GM21367 (cell line): Measurements from ENCODE around the gene DSCAML1.

Experiments
- ATAC-seq: cut with Tn5 transposase; IDR thresholded peaks from one replicate; pipeline ENCODE4 v1.9.1; 2021; ENCODE audit not compliant: unreplicated experiment

Gene DSCAML1

GRCh38 chr11:117510646-117511045, 286.4 kb downstream of the DSCAML1 start:
- ATAC-seq: no peak

DNA sequence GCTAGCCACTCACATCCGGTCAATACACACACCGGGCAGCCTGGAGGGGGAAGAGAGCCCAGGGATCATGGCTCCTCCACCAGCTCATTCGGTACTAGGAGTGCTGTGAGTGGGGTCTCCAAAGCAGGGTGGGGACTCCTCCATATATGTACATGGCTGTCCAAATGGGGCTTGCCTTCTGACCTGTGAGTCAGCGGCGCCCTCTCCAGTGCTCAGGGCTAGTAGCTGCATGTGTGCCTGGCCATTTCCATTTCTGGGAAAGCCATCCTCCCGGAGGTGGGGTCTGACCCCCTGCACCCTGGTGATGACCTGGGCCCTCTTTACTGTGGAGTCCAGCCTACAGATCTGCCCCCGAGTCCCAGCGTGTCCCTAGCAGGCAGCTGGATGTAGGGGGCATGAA, 287.5 kb downstream of the DSCAML1 start:
- no peak for ATAC-seq

DNA sequence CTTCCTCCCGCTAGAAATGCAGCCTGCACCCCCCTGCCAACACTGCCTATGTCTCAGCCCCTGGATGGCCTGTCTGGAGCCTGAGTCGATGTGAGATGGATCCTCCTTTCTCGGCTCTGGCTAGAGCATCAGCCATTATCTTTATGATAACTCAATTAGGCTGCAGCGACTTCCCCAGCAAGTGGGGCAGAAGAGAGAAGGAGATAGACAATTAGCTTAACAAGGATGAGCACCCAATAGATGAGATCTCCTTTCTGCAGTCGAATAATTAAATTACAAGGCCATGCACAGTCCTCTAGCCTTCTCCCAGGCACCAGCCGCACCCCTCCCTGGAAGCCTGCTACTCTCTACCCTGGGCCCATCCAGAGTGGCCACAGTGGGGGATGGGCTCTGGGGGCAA, 290.0 kb downstream of the DSCAML1 start:
- ATAC-seq: no peak

- ATAC-seq: no peak
These were observed 291.6 kb downstream of the DSCAML1 start for GRCh38 chr11:117505285-117505970.

- ATAC-seq: no peak
These were observed 294.3 kb downstream of the DSCAML1 start for GRCh38 chr11:117502779-117503100.

GRCh38 chr11:117502015-117502778, 294.8 kb downstream of the DSCAML1 start:
- no peak for ATAC-seq

DNA sequence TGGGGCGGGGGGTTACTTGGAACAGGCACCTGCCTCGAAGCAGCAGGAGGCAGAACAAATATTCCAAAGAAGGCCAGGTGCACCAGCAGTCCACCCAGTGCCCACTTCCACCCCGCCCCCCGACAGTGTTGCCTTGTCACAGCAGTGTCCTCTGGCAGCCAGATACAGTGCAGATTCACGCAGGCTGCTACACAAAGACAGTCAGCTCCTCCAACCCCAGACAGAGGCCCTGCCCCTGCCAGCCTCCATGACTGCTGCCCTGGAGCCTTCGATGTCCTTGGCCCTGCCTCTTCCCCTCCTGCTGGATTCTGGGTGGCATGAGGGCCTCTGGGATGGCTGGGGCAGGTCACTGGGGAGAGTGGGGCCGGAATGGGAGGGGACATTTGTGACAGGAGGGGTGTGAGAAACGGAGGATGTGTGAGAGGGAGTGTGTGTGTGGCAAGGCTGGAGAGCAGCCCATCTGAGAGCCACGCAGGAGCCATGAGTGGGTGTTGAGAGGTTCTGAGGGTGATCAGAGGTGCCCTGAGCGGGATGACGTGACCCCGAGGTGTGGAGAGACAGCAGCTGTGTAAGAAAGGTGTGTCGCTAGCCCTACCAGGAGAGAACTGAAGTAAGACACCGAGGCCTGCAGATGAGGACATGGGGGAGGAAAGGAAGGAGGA, 295.6 kb downstream of the DSCAML1 start:
- no peak for ATAC-seq

- no peak for ATAC-seq
These were observed 298.2 kb downstream of the DSCAML1 start for GRCh38 chr11:117498791-117499190.

GRCh38 chr11:117497206-117497951, 299.6 kb downstream of the DSCAML1 start:
- ATAC-seq: no peak

- no peak for ATAC-seq
These were observed 301.7 kb downstream of the DSCAML1 start for GRCh38 chr11:117495357-117495756.

DNA sequence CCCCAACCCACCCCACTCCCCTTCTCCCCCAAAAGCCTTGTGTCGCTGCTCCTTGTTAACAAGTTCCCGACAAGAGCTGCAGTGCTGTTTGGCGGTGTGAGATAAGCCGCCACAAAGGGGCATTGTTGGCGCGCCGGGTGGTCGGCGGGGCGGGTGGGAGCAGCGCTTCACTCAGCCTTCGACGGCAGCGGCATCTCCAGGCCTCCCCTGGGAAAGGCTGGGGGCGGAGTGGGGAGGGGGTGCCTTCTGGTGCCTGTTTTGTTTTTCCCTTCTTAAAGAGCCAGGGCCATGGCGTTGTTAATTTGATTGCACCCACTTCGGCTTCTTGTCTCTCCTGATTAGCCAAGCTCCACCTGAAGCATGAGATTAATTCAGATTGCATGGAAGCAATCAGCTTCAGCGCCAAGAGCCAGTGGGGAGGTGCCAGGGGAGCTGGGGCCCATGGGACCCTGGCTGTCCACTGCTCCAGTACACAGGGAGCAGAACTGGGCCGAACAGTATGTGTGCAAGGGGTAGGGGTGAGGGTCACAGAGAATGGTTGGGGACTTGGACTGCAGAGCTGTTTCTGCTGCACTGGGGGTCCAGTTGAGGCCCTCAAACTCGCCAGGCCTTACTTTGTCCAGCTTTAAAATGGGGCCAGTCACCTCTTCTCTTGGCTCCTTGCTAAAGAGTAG, 304.3 kb downstream of the DSCAML1 start:
- ATAC-seq: no peak

- ATAC-seq: no peak
These were observed 306.1 kb downstream of the DSCAML1 start for GRCh38 chr11:117490911-117491310.

GRCh38 chr11:117489999-117490679, 306.9 kb downstream of the DSCAML1 start:
- ATAC-seq: no peak

DNA sequence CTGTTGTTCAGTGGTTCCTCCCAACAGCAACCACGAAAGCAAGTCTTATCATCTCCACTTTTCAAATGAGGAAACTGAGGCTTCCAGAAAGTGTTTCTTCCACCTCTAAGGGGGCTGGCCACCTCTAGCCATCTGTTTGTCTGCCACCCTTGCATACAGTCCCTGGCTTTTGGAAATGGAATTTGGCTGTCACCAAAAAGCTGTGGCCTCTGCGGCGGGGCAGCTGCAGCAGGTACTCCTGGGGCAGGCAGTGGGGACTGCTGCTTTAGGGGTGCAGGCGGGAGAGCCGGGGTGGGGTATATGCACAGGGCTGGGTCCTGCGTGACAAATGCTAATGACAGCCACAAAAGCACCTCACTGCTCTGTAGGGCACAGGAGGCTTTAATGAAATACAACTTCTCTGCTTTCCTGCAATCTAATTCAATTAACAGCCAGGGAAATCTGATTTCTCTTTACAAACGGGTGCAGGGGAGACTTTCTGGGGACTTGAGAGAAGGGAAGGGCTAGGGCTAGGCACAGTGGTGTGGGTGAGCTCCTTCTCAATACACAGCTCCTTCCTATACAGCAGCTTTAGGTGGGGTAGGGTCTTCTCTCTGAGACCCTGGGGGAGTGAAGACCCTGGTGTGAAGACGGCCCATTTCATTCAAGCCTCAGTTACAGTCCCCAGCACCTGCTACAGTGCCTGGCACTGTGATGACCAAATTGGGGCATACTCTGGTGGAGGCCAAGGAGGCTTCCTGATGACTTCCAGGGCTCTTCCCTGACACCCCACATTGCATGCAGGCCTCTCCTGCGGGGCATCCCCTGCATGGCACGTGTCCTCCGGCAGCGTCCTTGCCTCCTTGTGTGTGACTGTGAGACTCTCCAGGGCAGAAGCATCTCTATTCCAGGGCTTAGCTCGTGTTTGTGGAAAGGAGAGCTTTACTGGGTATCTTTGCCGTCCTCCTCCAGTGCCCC, 307.7 kb downstream of the DSCAML1 start:
- no peak for ATAC-seq

DNA sequence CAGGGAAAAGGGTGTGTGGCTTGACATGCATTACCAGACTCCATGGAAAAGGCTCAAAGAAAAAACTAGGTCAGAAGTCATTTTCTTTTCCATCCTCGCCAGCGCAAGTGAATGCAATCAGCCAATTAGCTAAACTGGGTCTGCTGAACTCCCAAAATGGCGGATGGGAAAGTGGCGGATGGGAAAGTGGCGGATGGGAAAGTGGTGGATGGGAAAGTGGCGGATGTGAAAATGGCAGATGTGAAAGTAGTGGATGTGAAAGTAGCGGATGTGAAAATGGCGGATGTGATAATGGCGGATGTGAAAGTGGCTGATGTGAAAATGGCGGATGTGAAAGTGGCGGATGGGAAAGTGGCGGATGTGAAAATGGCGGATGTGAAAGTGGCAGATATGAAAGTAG, 311.0 kb downstream of the DSCAML1 start:
- ATAC-seq: no peak

DNA sequence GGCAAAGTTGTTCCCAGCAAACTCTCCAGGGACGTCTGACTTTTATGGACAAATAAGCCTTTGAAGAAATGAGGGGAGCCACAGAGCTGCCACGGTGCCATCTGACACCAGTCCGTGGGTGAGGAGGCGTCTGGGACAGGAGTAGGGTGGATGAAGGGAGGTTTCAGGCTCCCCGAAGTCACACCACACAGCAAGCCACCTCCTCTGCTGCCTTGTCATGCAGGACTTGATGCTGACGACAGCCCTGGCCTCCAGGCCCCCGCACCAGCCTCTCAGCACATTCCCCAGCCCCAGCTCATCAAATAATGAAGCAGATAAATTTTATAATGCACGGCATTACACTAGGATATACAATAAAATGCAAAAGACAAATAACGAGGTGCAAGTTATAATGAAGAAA, 312.9 kb downstream of the DSCAML1 start:
- ATAC-seq: no peak

DNA sequence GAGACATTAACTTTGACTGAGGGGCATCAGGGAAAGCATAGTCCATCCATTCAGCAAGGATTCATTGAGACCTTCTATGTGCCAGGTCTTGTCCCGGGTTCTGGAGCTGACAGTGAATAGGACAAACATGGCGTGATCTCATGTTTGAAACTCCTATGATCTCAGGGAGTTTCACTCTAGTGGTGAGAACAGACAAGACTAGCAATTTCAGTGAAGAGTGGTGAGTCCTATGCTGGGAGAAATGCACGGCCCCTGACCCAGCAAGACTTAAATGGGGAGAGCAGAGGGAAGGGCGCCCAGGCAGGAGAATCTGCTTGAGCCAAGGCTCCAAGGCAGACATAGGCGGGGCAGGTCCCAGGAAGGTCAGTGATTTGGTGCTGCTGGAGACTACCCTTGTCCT, 313.6 kb downstream of the DSCAML1 start:
- no peak for ATAC-seq

- ATAC-seq: no peak
These were observed 314.1 kb downstream of the DSCAML1 start for GRCh38 chr11:117482881-117483280.

DNA sequence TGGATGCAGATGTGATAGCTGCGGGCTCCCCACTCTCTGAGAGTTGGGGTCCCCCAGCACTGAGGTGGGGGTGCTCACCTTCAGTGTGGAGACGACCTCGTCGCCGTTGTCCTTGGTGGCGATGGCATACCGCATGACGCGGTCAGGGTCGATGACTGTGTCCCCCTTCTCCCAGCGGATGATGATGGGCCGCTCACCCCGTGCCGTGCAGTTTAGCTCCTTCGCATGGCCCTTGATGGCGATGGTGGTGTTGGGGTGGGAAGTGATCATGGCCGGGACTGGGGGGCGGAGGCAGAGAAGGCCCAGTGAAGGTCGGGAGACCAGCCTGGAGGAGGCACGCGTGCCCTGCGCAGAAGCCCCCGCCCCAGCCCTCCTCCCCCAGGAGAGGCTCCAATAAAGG, 315.1 kb downstream of the DSCAML1 start:
- no peak for ATAC-seq
